Loucy (cell line): Measurements from ENCODE around the gene ARMC10.

ENCODE experiments used
- CTCF ChIP-seq: fragments of 200-600 bp; sonication (generic); conservative IDR thresholded peaks from 2 replicates; pipeline ENCODE4 v1.5.1; 2014; ENCODE audit warnings: mild to moderate bottlenecking, antibody characterized with exemption, low read length
- EZH2phosphoT487 ChIP-seq: fragments of 200-600 bp; IDR thresholded peaks from 2 replicates; pipeline ENCODE4 v1.6.1; 2018; ENCODE audit warnings: antibody characterized with exemption, mild to moderate bottlenecking, moderate library complexity, borderline replicate concordance

- TF ChIP-seq EZH2phosphoT487 (no peak), CTCF (no peak)
Observed at GRCh38 chr7:103106005-103106702, 31.2 kb downstream of the ARMC10 start.
